ENCODE measurements around the gene TTC33.

DNA sequence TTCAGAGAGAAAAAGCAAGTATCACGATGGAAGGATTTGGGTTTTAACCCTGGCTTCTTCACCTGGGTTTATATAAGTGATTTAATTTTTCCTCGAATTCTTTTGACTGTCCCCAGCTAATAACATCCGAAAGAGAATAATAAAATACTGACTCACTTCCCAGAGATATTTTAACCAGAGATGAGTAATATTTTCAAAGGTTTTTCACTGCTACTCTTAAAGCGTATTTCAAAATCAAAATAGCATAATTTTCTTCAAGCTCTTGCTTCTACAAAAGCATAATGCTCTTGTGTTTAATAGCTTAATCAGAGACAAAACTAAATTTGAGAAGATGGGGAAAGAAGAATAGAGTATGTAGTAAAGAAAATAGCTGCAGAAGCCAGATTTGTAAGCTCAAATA lies 291.2 kb downstream of the TTC33 start:
- TF ChIP-seq, protein P1, sequence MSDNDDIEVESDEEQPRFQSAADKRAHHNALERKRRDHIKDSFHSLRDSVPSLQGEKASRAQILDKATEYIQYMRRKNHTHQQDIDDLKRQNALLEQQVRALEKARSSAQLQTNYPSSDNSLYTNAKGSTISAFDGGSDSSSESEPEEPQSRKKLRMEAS (IDR thresholded peaks at IDR 0.05), result no peak
- TF ChIP-seq EP300 (IDR thresholded peaks at IDR 0.05; ENCODE audit: borderline replicate concordance) (no peak), TCF12 (IDR thresholded peaks at IDR 0.05; ENCODE audit: low read depth) (no peak), ZBTB7A (IDR thresholded peaks at IDR 0.05; ENCODE audit: low read depth) (no peak), TEAD4 (IDR thresholded peaks at IDR 0.05) (no peak), EGR1 (IDR thresholded peaks at IDR 0.05) (no peak), CEBPB (IDR thresholded peaks at IDR 0.05) (no peak), USF1 (IDR thresholded peaks at IDR 0.05) (no peak), CREB1 (IDR thresholded peaks at IDR 0.05; ENCODE audit: low read depth) (no peak), YY1 (IDR thresholded peaks at IDR 0.05; ENCODE audit: low read depth) (no peak), NFIC (IDR thresholded peaks at IDR 0.05) (no peak), FOXM1 (IDR thresholded peaks at IDR 0.05; ENCODE audit: borderline replicate concordance, low read depth) (no peak), RAD21 (IDR thresholded peaks at IDR 0.05; ENCODE audit: low read depth) (no peak)
- TF ChIP-seq, protein P2, sequence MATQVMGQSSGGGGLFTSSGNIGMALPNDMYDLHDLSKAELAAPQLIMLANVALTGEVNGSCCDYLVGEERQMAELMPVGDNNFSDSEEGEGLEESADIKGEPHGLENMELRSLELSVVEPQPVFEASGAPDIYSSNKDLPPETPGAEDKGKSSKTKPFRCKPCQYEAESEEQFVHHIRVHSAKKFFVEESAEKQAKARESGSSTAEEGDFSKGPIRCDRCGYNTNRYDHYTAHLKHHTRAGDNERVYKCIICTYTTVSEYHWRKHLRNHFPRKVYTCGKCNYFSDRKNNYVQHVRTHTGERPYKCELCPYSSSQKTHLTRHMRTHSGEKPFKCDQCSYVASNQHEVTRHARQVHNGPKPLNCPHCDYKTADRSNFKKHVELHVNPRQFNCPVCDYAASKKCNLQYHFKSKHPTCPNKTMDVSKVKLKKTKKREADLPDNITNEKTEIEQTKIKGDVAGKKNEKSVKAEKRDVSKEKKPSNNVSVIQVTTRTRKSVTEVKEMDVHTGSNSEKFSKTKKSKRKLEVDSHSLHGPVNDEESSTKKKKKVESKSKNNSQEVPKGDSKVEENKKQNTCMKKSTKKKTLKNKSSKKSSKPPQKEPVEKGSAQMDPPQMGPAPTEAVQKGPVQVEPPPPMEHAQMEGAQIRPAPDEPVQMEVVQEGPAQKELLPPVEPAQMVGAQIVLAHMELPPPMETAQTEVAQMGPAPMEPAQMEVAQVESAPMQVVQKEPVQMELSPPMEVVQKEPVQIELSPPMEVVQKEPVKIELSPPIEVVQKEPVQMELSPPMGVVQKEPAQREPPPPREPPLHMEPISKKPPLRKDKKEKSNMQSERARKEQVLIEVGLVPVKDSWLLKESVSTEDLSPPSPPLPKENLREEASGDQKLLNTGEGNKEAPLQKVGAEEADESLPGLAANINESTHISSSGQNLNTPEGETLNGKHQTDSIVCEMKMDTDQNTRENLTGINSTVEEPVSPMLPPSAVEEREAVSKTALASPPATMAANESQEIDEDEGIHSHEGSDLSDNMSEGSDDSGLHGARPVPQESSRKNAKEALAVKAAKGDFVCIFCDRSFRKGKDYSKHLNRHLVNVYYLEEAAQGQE (IDR thresholded peaks at IDR 0.05; ENCODE audit: low read depth), result no peak
